ENCODE measurements around the gene FIBIN.

The FIBIN gene

DNA sequence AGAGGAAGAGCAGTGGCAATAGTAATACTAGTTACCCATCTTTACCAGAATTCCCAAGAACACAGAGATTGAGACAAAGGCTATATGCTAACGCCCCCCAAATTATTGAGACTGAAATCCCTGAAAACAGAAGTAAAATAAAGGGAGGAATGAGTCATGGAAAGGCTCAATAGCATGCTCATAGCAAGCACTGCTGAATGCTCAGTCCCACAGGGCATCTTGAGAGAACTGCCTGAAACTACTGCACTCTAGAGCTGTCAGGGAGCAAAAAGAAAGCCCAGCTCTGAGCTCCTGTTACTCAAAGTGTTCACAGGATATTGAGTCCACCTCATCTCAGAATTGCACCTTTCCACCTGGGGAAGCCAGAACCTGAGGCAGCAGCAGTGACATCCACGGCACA is 44.1 kb upstream of the FIBIN start:
- in situ Hi-C loops (cut with MboI; ENCODE audit: low sequenced_read_pairs, unreplicated experiment), result no loop called here
- no peak for DNase-seq (ENCODE audit: low spot score)

DNA sequence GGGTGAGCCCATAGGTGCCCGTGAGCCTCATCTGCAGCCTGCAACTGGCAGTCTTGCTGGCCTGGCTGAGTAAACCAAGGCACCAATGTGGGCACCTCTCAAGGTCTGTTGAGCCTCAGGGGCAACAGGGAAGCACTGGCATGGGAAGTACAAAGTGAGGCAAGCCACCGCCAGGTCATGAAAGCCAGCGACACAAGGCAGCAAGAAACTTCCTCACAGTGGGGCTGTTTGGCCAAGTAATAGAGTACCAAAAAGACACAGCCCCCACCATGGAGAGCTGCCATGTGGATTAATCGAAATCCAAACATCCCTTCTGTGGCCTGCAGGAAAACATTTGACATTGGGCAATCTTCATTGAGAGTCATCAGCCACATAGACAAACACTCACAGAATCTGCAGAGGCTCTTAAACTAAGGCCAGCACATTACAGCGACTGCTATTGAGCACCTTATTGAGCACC is 43.6 kb upstream of the FIBIN start:
- no peak for DNase-seq (ENCODE audit: low spot score)
- TF ChIP-seq, protein P1, sequence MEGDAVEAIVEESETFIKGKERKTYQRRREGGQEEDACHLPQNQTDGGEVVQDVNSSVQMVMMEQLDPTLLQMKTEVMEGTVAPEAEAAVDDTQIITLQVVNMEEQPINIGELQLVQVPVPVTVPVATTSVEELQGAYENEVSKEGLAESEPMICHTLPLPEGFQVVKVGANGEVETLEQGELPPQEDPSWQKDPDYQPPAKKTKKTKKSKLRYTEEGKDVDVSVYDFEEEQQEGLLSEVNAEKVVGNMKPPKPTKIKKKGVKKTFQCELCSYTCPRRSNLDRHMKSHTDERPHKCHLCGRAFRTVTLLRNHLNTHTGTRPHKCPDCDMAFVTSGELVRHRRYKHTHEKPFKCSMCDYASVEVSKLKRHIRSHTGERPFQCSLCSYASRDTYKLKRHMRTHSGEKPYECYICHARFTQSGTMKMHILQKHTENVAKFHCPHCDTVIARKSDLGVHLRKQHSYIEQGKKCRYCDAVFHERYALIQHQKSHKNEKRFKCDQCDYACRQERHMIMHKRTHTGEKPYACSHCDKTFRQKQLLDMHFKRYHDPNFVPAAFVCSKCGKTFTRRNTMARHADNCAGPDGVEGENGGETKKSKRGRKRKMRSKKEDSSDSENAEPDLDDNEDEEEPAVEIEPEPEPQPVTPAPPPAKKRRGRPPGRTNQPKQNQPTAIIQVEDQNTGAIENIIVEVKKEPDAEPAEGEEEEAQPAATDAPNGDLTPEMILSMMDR (IDR thresholded peaks at IDR 0.05; ENCODE audit: borderline replicate concordance, control extremely low read depth, extremely low read depth, insufficient read depth, missing control alignments), result no peak
- in situ Hi-C loops (cut with MboI; ENCODE audit: low sequenced_read_pairs, unreplicated experiment), result no loop called here

More for the DNA sequence above, 44.1 kb upstream of the FIBIN start:
- TF ChIP-seq, protein P1 (IDR thresholded peaks at IDR 0.05; ENCODE audit: borderline replicate concordance, control extremely low read depth, extremely low read depth, insufficient read depth, missing control alignments), result no peak

DNA sequence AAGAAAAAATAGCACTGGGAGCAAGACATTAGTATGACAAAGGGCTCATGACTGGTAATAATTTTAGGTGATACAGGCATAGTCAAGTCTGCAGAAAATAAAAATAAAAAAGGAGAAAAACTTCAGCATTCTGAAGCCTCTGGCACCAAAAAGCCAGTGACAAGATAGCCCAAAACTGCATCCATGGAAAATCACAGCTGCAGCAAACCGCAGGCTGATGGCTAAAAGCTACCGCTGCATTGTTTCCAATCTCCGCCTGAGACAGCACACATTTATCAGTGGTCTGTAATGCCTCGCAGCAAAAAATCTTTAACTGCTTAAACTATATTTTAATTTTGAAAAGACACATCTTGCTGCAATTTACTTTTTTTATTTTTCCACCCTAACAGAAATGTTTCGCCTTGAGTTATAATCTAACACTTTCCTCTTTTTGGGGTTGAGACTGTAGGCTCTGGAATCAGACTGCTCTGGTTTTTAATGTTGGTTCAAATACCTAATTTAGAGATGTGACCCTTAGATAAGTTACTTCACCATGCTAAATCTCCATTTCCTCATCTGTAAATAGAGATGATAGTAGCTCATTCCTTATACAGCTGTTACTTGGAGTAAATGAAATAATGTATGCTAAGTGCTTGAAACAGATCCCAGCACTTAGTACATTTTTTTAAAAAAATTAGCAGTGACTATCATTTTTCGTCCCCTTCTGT is 42.0 kb upstream of the FIBIN start:
- TF ChIP-seq, protein P1 (IDR thresholded peaks at IDR 0.05; ENCODE audit: borderline replicate concordance, control extremely low read depth, extremely low read depth, insufficient read depth, missing control alignments), result no peak
- no peak for DNase-seq (ENCODE audit: low spot score)
- in situ Hi-C loops (cut with MboI; ENCODE audit: low sequenced_read_pairs, unreplicated experiment), result no loop called here

DNA sequence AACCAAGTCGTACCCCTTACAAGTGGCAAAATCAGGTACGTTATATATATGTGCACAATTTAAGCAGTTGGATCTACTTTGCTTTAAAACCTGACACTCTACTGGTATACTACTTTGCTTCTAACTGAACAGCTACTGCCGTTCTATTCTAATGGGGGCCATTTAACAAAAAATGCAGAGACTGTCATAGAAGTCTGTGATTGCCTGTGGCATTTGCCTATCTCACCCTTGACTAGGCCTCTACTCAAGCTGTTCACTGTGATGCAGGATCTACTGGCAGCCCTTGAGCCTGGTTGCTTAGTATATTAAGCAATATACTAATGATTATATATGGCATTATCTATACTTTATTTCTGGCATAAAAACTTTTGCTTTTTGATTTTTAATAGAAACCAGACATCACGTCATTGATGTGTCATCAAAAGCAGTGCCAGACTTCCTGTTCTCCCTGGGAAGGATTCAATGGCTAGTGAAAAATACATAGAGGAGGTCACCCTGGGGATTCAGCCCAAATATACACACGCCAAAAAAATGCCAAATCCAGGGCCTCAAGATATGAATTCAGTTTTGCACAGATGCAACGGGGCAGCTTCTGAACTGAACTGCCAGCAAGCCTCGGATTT is 40.0 kb upstream of the FIBIN start:
- TF ChIP-seq, protein P1 (IDR thresholded peaks at IDR 0.05; ENCODE audit: borderline replicate concordance, control extremely low read depth, extremely low read depth, insufficient read depth, missing control alignments), result no peak
- in situ Hi-C loops (cut with MboI; ENCODE audit: low sequenced_read_pairs, unreplicated experiment), result no loop called here
- no peak for DNase-seq (ENCODE audit: low spot score)

DNA sequence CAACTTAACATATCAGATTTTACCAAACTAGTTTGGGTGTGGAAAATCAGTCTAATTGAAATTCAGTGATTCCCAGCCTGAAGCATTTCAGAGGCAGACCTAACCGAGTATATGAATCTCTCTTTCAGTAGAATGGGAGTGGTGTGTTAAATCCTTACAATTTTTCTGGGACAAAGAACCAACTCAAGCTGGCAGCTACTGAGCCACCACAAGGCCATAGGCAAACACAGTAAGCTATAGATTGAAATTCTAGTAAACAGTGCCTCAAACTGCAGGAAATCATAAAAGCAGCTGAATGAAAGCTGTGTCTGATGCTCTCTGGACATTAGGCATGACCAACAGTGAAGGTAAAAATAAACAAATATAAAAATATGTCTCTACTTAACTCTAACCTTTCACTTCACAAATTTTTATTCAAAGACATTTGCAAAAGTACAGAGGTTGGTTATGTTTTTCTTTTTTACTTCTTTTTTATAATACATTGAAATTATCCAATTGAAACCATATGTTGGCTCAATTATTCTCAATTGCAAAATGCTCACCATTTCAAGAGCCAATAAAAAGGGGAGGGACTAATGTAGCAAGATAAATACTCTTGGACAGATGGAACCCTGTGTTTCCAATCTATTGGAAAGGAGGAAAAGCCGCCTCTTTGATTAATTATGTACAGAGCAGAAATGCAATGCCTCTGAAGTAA is 35.8 kb upstream of the FIBIN start:
- in situ Hi-C loops (cut with MboI; ENCODE audit: low sequenced_read_pairs, unreplicated experiment), result no loop called here
- no peak for DNase-seq (ENCODE audit: low spot score)
- TF ChIP-seq, protein P1 (IDR thresholded peaks at IDR 0.05; ENCODE audit: borderline replicate concordance, control extremely low read depth, extremely low read depth, insufficient read depth, missing control alignments), result no peak

DNA sequence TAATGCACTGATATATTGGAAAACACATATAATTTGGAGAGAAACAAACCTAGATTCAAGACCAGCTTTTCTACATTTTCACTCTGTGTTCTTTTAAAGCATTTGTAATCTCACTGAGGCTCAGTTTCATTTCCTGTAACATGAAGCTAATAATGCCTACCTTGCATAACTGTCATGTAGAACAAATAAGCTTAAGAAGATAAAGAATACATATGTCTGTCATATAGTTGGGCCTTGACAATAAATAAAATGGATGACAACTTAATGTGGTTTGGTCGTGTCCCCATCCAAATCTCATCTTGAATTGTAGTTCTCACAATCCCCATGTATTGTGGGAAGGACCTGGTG is 35.2 kb upstream of the FIBIN start:
- in situ Hi-C loops (cut with MboI; ENCODE audit: low sequenced_read_pairs, unreplicated experiment), result no loop called here
- DNase-seq (ENCODE audit: low spot score), result no peak
- TF ChIP-seq, protein P1 (IDR thresholded peaks at IDR 0.05; ENCODE audit: borderline replicate concordance, control extremely low read depth, extremely low read depth, insufficient read depth, missing control alignments), result no peak

Data from GM13976 (cell line).